Loucy (cell line): ENCODE measurements around the gene TRAFD1.

Experiments
- EZH2phosphoT487 ChIP-seq: fragments of 200-600 bp; IDR thresholded peaks from 2 replicates; pipeline ENCODE4 v1.6.1; 2018; ENCODE audit warnings: antibody characterized with exemption, mild to moderate bottlenecking, moderate library complexity, borderline replicate concordance
- TF ChIP-seq, protein P1 (sequence below): fragments of 200-600 bp; sonication (generic); conservative IDR thresholded peaks from 2 replicates; pipeline ENCODE4 v1.5.1; 2014; ENCODE audit warnings: mild to moderate bottlenecking, antibody characterized with exemption, low read length

DNA sequence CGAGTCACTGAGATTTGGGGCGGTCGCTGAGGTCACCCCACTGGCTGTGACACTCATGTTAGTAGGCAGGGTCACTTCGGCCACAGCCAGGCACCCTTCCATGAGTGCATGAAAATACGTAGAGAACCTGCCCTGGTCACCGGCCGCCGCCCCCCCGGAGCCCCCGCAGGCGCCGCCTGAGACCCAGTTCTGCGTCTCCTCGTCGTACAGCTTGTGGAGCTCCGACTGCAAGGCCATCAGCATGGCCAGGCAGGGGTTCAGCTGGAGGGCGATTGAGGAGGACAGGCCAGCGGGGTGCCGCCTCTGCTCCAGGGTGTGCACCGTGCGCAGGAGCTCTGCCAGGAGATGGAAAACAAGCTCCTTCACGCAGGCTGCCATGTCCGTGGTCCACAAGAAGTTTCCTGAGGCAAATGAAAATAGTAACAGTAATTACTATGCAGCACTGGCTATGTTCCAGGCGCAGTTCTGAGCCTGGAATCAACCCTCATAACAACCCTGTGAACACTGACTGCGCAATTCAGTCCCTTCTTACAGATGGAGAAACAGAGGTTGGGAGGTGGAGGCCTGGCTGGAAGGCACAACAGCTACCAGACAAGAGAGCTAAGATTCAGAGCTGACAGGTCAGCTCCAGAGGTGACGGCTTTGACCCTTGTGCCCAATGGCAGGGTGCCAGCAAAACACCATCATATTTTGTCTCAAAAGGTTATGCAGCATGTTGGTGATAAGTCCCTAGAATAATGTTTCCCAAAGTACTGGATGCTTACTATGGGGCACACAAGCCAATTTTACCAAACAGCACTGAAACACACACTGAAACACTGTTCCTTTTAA, 59.9 kb downstream of the TRAFD1 start:
- TF ChIP-seq, protein P1, sequence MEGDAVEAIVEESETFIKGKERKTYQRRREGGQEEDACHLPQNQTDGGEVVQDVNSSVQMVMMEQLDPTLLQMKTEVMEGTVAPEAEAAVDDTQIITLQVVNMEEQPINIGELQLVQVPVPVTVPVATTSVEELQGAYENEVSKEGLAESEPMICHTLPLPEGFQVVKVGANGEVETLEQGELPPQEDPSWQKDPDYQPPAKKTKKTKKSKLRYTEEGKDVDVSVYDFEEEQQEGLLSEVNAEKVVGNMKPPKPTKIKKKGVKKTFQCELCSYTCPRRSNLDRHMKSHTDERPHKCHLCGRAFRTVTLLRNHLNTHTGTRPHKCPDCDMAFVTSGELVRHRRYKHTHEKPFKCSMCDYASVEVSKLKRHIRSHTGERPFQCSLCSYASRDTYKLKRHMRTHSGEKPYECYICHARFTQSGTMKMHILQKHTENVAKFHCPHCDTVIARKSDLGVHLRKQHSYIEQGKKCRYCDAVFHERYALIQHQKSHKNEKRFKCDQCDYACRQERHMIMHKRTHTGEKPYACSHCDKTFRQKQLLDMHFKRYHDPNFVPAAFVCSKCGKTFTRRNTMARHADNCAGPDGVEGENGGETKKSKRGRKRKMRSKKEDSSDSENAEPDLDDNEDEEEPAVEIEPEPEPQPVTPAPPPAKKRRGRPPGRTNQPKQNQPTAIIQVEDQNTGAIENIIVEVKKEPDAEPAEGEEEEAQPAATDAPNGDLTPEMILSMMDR, result no peak
- no peak for TF ChIP-seq EZH2phosphoT487
